GM12801 (cell line): Measurements from ENCODE around the gene ZNF467.

Experiments
- CTCF ChIP-seq: IDR thresholded peaks from one replicate; pipeline ENCODE4 v1.5.1; 2011; ENCODE audit warnings: control low read depth; ENCODE audit not compliant: insufficient read length; ENCODE audit errors: extremely low read depth

The ZNF467 gene

GRCh38 chr7:149790754-149791360 lies 17.5 kb upstream of the ZNF467 start:
- no peak for TF ChIP-seq CTCF

GRCh38 chr7:149790146-149790548 lies 16.8 kb upstream of the ZNF467 start:
- no peak for TF ChIP-seq CTCF

- TF ChIP-seq CTCF, result no peak
Observed at GRCh38 chr7:149789101-149789500, 15.7 kb upstream of the ZNF467 start.

- TF ChIP-seq CTCF, result no peak
Observed at GRCh38 chr7:149788300-149788851, 15.0 kb upstream of the ZNF467 start.

- TF ChIP-seq CTCF, result no peak
Observed at GRCh38 chr7:149787428-149788299, 14.3 kb upstream of the ZNF467 start.

GRCh38 chr7:149785983-149786382 lies 12.6 kb upstream of the ZNF467 start:
- TF ChIP-seq CTCF, result no peak

GRCh38 chr7:149785402-149785801 lies 12.0 kb upstream of the ZNF467 start:
- TF ChIP-seq CTCF, result no peak
